Measurements from ENCODE around the gene CNTRL.
"Not testable (repeated sequence)": the region's sequence is repeated elsewhere in the genome, so short reads cannot be mapped to it uniquely, and the experiment has no call there.

The CNTRL gene

GRCh38 chr9:121125590-121125989, 50.8 kb downstream of the CNTRL start:
- no peak for DNase-seq (ENCODE audit: low spot score)

- DNase-seq (ENCODE audit: low spot score) = not testable (repeated sequence)
Observed at GRCh38 chr9:121129384-121129783, 54.6 kb downstream of the CNTRL start.

DNA sequence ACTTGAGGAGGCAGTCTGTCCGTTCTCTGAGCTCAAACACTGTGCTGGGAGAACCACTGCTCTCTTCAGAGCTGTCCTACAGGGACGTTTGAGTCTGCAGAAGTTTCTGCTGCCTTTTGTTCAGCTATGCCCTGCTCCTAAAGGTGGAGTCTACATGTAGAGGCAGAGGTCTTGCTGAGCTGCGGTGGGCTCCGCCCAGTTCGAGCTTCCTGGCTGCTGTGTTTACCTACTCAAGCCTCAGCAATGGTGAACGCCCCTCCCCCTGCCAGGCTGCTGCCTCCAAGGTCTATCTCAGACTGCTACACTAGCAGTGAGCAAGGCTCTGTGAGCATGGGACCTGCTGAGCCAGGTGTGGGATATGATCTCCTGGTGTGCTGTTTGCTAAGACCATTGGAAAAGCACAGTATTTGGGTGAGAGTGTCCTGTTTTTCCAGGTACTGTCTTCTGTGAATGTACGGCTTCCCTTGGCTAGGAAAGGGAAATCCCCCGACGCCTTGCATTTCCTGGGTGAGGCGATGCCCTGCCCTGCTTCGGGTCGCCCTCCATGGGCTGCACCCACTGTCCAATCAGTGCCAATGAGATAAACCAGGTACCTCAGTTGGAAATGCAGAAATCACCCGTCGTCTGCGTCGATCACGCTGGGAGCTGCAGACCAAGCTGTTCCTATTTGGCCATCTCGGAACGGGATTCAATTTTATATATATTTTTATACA, 58.5 kb downstream of the CNTRL start:
- peak; percentile 48 for DNase-seq (ENCODE audit: low spot score)

DNA sequence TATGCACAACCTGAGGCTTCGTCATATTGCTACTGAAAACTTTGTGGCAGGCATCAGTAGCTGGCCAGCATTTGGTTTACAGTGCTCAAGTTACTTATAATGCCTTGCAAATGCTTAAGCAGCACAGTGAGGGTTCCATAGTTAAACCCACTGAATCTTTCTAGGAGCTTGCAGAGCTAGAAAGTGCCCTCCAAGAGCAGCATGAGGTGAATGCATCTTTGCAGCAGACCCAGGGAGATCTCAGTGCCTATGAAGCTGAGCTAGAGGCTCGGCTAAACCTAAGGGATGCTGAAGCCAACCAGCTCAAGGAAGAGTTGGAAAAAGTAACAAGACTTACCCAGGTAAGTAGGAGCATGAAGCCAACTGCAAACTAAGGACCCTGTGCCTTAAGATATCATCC, 60.9 kb downstream of the CNTRL start:
- no peak for DNase-seq (ENCODE audit: low spot score)

- DNase-seq (ENCODE audit: low spot score) = no peak
Observed at GRCh38 chr9:121138561-121138960, 63.8 kb downstream of the CNTRL start.

GRCh38 chr9:121138973-121139372, 64.2 kb downstream of the CNTRL start:
- no peak for DNase-seq (ENCODE audit: low spot score)

- no peak for DNase-seq (ENCODE audit: low spot score)
Observed at GRCh38 chr9:121140162-121140561, 65.4 kb downstream of the CNTRL start.

DNA sequence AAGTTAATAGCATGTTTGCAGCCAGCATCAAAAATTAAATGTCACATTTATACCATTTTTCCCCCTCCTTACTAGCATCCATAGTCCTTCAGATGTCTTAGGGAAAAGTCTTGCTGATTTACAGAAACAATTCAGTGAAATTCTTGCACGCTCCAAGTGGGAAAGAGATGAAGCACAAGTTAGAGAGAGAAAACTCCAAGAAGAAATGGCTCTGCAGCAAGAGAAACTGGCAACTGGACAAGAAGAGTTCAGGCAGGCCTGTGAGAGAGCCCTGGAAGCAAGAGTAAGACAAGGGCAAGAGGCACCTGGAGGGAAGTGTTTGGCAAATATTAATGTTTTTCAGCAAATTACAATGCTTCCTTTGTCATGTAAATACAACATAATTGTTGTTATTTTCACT, 66.6 kb downstream of the CNTRL start:
- DNase-seq (ENCODE audit: low spot score) = no peak

- DNase-seq (ENCODE audit: low spot score) = no peak
Observed at GRCh38 chr9:121141706-121142105, 67.0 kb downstream of the CNTRL start.

DNA sequence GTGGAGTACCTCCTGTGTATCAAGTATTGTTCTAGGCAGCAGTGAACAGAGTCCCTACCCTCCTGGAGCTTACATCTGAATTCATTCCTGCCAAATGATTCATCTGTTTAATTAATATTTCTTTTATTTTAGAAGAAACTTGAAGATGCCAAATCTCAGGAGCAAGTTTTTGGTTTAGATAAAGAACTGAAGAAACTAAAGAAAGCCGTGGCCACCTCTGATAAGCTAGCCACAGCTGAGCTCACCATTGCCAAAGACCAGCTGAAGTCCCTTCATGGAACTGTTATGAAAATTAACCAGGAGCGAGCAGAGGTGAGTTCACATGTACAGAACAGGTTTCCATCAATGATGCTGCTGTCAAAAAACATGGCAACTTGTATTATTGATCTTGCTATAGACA, 69.0 kb downstream of the CNTRL start:
- DNase-seq (ENCODE audit: low spot score) = no peak

DNA sequence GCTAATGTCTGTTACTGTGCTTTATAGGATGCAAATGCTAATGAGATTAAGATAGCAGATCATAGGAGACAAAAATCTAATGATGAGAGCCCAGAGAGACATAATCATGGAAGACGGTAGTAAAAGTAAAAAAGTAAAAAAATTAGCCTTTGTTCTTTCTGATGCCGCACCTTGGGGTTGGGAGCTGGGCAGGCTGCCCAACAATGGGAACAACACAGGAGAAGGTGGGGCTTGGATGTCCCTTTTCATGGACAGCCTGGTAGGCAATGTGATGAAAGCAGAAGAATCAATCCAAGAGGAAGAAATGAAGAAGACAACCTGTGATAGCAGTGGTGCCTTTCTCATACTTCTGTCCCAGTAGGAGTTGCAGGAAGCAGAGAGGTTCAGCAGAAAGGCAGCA, 69.7 kb downstream of the CNTRL start:
- no peak for DNase-seq (ENCODE audit: low spot score)

- no peak for DNase-seq (ENCODE audit: low spot score)
Observed at GRCh38 chr9:121150188-121150587, 75.4 kb downstream of the CNTRL start.

GRCh38 chr9:121153642-121154041, 78.9 kb downstream of the CNTRL start:
- DNase-seq (ENCODE audit: low spot score) = no peak

GRCh38 chr9:121154782-121155181, 80.0 kb downstream of the CNTRL start:
- DNase-seq (ENCODE audit: low spot score) = no peak

GRCh38 chr9:121156263-121156731, 81.5 kb downstream of the CNTRL start:
- DNase-seq (ENCODE audit: low spot score) = no peak

DNA sequence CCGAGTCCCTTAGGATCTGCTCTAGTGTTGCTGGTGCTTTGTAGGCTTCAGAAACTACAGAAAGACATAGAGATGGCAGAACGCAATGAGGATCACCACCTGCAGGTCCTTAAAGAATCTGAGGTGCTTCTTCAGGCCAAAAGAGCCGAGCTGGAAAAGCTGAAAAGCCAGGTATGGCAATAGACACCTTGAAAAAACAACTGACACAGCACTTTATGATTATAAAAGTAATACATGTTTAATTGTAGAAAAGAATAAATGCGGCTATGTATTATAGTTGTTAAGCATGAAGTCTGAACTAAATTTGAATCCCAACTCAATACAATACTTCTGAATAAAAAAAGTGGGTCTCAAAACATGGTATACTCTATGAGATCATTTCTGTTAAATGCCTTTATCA, 83.2 kb downstream of the CNTRL start:
- no peak for DNase-seq (ENCODE audit: low spot score)

- DNase-seq (ENCODE audit: low spot score) = no peak
Observed at GRCh38 chr9:121160025-121160424, 85.3 kb downstream of the CNTRL start.

GRCh38 chr9:121168052-121168451, 93.3 kb downstream of the CNTRL start:
- no peak for DNase-seq (ENCODE audit: low spot score)

DNA sequence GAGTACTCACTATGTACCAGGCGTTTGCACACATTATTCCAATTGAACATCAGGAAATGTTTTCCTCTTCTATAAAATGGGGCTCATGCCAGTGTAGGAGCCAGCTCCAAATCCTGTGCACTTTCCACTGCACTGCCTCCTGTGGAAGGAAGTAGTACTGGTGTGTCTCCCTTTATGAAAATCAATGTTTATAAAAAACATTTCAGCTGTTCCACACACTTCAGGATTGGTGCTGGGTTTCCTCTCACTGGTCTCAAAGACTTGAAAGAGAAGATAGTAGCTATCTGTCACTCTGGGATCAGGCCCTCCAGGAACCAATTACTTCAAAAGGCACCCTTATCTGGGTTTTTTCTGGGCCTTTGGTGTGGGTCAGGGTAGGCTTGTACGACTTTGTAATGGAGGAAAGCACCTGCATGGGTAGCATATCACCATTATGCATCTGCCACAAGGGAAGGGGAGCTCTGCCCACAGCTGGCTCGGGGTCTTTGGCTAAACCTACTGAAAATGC, 94.4 kb downstream of the CNTRL start:
- no peak for DNase-seq (ENCODE audit: low spot score)

DNA sequence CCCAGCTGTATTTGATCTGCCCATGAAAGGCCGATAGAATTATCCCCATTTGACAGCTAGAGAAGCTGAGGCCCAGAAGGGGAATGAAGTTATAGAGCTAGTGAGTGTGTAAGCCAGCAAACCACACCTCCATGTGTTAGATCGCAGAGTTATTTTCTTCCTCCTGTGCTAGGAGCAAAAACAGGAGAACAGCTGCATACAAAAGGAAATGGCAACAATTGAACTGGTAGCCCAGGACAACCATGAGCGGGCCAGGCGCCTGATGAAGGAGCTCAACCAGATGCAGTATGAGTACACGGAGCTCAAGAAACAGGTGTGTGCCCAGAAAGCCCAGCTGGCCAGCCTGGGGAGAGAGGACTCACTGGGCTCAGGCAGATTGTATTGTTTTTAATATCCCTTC, 96.5 kb downstream of the CNTRL start:
- no peak for DNase-seq (ENCODE audit: low spot score)

GRCh38 chr9:121172726-121173487, 98.2 kb downstream of the CNTRL start:
- DNase-seq (ENCODE audit: low spot score) = no peak

- DNase-seq (ENCODE audit: low spot score) = no peak
Observed at GRCh38 chr9:121173501-121173900, 98.7 kb downstream of the CNTRL start.

DNA sequence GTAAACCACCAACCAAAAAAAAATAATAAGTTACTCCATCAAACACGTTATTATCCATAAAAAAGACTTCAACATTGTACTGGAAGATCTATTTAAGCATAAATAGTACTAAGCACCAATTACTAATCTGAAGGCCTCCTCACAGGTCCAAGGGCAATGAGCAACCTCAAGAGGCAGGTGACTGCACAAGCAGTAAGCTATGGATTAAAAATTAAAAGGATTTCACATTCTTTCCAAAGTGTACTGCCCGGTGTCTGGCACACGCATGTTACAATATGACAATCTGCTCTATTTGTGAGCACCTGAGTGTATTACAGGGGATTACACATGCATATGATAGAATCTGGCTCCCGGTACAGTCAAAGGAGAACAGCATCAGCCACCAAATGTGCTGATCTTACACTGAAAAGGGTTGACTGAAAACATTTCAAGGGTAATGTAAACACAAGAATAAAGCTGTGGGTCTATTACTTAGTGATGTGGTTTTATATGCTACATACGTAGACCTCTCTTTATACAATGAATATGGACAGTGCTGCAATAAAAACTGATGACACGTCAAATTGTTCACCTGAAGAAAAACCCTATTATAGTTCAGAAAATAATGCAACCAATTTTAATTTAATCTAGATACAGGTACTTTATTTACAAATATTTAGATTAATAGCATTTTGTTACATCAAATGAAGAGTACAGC, 104.1 kb downstream of the CNTRL start:
- no peak for DNase-seq (ENCODE audit: low spot score)
